Mucosa of stomach (tissue), 1 donor: ENCODE data around the gene TMEM82.

ENCODE experiments used
- H3K27me3 ChIP-seq: one replicate; pipeline ENCODE4 v1.7.0; 2013; ENCODE audit warnings: mild to moderate bottlenecking, low read length; ENCODE audit not compliant: control insufficient read depth, insufficient read depth
- H3K36me3 ChIP-seq: one replicate; pipeline ENCODE4 v1.7.0; 2013; ENCODE audit warnings: low read length; ENCODE audit not compliant: control insufficient read depth, insufficient read depth
- H3K4me1 ChIP-seq: one replicate; pipeline ENCODE4 v1.7.0; 2013; ENCODE audit warnings: mild to moderate bottlenecking, low read length; ENCODE audit not compliant: control insufficient read depth, insufficient read depth
- H3K4me3 ChIP-seq: one replicate; pipeline ENCODE4 v1.7.0; 2013; ENCODE audit warnings: low read length
- H3K9ac ChIP-seq: one replicate; pipeline ENCODE4 v1.7.0; 2013; ENCODE audit warnings: mild to moderate bottlenecking, low read length, moderate library complexity
- H3K9me3 ChIP-seq: one replicate; pipeline ENCODE4 v1.7.0; 2013; ENCODE audit warnings: mild to moderate bottlenecking, low read length, moderate library complexity; ENCODE audit not compliant: control insufficient read depth
- donor health status: Pancreatic carcinoma.

The TMEM82 gene

GRCh38 chr1:15765495-15766194 is 23.3 kb downstream of the TMEM82 start:
- peaks cover 27% of the 10 kb centered on the region for H3K4me1 ChIP-seq
- H3K9me3 ChIP-seq: no peaks in the 10 kb centered on the region
- H3K27me3 ChIP-seq: no peaks in the 10 kb centered on the region
- H3K9ac ChIP-seq: no peak overlapping the region
- peaks cover 18% of the 10 kb centered on the region for H3K36me3 ChIP-seq
- no peak overlapping the region for H3K4me3 ChIP-seq

DNA sequence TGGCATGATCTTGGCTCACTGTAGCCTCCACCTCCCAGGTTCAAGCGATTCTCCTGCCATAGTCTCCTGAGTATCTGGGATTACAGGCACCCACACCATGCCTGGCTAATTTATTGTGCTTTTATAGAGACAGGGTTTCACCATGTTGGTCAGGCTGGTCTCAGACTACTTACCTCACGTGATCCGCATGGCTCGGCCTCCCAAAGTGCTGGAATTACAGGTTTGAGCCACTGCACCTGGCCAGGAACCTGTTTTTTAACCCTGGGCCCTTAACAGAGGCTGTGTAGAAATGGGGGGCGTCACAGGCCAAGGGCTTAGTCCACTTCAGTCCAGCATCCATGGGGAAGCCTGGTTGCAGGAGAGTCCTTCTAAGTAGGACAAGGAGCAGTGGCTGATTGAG is 25.6 kb downstream of the TMEM82 start:
- no peak overlapping the region for H3K4me3 ChIP-seq
- H3K9ac ChIP-seq: no peak overlapping the region
- H3K4me1 ChIP-seq: peaks cover 17% of the 10 kb centered on the region
- peaks cover 30% of the 10 kb centered on the region for H3K36me3 ChIP-seq
- no peaks in the 10 kb centered on the region for H3K9me3 ChIP-seq
- H3K27me3 ChIP-seq: no peaks in the 10 kb centered on the region

DNA sequence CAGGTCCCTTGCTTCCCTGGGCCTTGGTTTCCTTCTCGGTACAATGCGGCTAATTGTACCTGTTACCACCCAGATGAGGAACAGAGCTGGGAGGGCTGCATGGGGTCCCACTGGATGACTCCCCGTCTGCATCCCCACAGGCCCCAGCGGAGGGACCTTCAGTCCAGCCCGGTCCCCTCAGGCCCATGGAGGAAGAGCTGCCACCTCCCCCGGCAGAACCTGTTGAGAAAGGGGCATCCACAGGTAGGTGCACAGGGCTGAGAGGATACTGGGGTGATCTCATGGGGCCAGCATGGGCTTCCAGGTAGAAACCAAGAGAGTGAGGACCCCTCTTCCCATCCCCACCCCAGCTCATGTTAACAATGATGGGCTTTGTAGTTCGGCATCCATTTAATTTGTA is 26.1 kb downstream of the TMEM82 start:
- Histone ChIP-seq H3K36me3 (peaks cover 30% of the 10 kb centered on the region), H3K27me3 (no peaks in the 10 kb centered on the region), H3K4me1 (peaks cover 17% of the 10 kb centered on the region), H3K9ac (no peak overlapping the region), H3K4me3 (no peak overlapping the region), H3K9me3 (no peaks in the 10 kb centered on the region)

- Histone ChIP-seq H3K4me3 (no peak overlapping the region), H3K36me3 (peaks cover 22% of the 10 kb centered on the region), H3K4me1 (peaks cover 2% of the 10 kb centered on the region), H3K9ac (no peak overlapping the region), H3K27me3 (no peaks in the 10 kb centered on the region), H3K9me3 (no peaks in the 10 kb centered on the region)
Measured at GRCh38 chr1:15770313-15770962, 28.1 kb downstream of the TMEM82 start.

DNA sequence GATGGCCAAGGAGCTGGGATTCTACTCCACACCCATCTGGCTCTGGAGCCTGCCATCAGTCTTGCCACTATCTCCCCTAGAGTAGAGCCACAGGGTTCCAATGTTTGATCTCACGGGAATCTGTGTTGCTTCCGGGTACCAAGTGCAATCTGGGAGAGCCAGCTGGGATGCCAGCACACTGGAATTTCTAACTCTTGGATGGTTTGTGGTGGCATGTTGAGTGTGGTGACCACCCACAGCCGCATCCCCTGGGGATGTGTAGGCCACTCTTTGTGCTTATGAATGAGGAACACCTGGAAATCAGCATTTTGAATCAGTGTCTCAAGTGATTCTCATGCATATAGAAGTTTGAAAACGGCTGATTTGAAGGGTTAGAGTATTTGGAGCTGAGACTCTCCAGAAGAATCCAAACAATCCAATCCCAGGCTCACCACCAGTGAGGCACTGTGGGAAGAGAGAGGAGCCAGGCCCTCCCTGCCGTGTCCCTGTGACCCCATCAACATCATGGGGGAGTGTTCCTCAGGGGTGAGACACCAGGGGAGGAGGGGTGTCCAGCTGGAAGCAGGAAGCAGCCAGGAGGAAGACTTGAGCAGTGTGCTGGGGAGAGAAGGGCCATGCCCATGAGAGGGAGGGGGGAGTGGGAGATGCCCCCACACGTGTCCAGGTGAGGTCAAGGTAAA is 29.7 kb downstream of the TMEM82 start:
- H3K9me3 ChIP-seq: no peaks in the 10 kb centered on the region
- H3K36me3 ChIP-seq: peaks cover 18% of the 10 kb centered on the region
- H3K4me3 ChIP-seq: no peak overlapping the region

GRCh38 chr1:15775706-15776105 is 33.4 kb downstream of the TMEM82 start:
- H3K4me1 ChIP-seq: peaks cover 32% of the 10 kb centered on the region
- H3K9ac ChIP-seq: no peak overlapping the region
- no peaks in the 10 kb centered on the region for H3K9me3 ChIP-seq
- no peak overlapping the region for H3K4me3 ChIP-seq
- H3K27me3 ChIP-seq: no peaks in the 10 kb centered on the region
- H3K36me3 ChIP-seq: peaks cover 11% of the 10 kb centered on the region

More for the DNA sequence above, 29.7 kb downstream of the TMEM82 start:
- H3K9ac ChIP-seq: no peak overlapping the region
- H3K4me1 ChIP-seq: peaks cover 6% of the 10 kb centered on the region
- H3K27me3 ChIP-seq: no peaks in the 10 kb centered on the region

- Histone ChIP-seq H3K9me3 (no peaks in the 10 kb centered on the region), H3K36me3 (peaks cover 6% of the 10 kb centered on the region), H3K4me1 (peaks cover 45% of the 10 kb centered on the region), H3K4me3 (no peak overlapping the region), H3K27me3 (no peaks in the 10 kb centered on the region), H3K9ac (peak overlapping the region; percentile 17)
Measured at GRCh38 chr1:15777909-15778707, 35.8 kb downstream of the TMEM82 start.

- no peaks in the 10 kb centered on the region for H3K9me3 ChIP-seq
- H3K4me1 ChIP-seq: peaks cover 34% of the 10 kb centered on the region
Measured at GRCh38 chr1:15785683-15786082, 43.4 kb downstream of the TMEM82 start.

DNA sequence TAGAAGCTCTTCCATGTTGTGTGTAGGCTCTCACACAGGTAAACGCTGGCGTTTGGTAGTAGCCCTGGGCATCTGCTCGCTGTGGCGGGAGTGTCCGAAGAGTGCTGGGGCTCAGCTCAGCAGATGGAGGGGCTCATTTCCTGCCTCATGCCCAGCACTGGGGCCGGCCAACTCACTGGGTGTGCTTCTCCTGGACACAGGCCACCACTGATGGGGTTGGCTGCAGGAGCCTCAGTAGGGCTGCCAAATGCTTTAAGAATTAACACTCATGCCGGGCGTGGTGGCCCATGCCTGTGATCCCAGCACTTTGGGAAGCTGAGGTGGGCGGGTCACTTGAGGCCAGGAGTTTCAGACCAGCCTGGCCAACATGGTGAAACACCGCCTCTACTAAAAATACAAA is 44.3 kb downstream of the TMEM82 start:
- H3K27me3 ChIP-seq: no peaks in the 10 kb centered on the region
- no peak overlapping the region for H3K9ac ChIP-seq
- H3K36me3 ChIP-seq: peaks cover 21% of the 10 kb centered on the region
- H3K4me1 ChIP-seq: peaks cover 30% of the 10 kb centered on the region
- no peaks in the 10 kb centered on the region for H3K9me3 ChIP-seq
- no peak overlapping the region for H3K4me3 ChIP-seq

More at GRCh38 chr1:15785683-15786082, 43.4 kb downstream of the TMEM82 start:
- Histone ChIP-seq H3K27me3 (no peaks in the 10 kb centered on the region), H3K4me3 (no peak overlapping the region), H3K36me3 (peaks cover 21% of the 10 kb centered on the region), H3K9ac (no peak overlapping the region)

GRCh38 chr1:15788624-15789301 is 46.5 kb downstream of the TMEM82 start:
- peaks cover 21% of the 10 kb centered on the region for H3K4me1 ChIP-seq
- H3K27me3 ChIP-seq: no peaks in the 10 kb centered on the region
- H3K4me3 ChIP-seq: no peak overlapping the region
- peak overlapping the region; percentile 5 for H3K9ac ChIP-seq
- H3K36me3 ChIP-seq: peaks cover 15% of the 10 kb centered on the region
- no peaks in the 10 kb centered on the region for H3K9me3 ChIP-seq

- Histone ChIP-seq H3K4me3 (no peak overlapping the region), H3K4me1 (peaks cover 47% of the 10 kb centered on the region), H3K27me3 (no peaks in the 10 kb centered on the region), H3K36me3 (no peaks in the 10 kb centered on the region), H3K9ac (no peak overlapping the region), H3K9me3 (no peaks in the 10 kb centered on the region)
Measured at GRCh38 chr1:15796086-15796462, 53.8 kb downstream of the TMEM82 start.
